ENCODE measurements around the gene MATCAP1.

MATCAP1 gene

DNA sequence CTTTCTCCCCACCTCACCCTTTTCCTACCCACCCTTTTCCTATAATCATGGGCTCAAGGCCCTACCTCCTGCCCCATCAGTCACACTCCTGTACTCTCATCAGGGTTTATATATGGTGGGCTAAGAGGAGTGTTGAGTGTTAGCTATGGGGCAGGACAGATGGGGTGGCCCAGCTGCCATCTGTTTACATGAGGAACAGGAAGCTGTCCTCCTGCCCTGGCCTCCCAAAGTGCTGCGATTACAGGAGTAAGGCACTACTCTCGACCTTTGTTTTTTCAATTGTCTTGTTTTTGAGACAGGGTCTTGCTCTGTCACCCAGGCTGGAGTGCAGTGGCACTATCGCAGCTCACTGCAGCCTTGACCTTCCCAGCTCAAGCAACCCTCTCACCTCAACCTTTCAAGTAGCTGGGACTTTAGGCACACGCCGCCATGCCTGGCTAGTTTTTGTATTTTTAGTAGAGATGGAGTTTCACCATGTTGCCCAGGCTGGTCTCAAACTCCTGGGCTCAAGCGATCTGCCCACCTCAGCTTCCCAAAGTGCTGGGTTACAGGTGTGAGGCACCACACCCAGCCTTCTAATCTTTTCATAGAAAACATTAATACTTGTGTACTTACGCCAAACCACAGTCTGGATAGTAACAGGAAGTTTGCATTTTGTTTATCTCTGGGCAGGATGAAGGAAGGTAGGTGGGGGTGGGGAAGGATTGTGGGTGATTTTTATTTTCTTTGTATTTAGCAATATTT lies 25.7 kb downstream of the MATCAP1 start:
- no peak for DNase-seq (ENCODE audit: low read depth, low spot score)

- DNase-seq (ENCODE audit: low read depth, low spot score) = no peak
Measured at GRCh38 chr16:67157106-67157748, 26.5 kb downstream of the MATCAP1 start.

GRCh38 chr16:67156143-67156844 lies 27.5 kb downstream of the MATCAP1 start:
- no peak for DNase-seq (ENCODE audit: low read depth, low spot score)

- DNase-seq (ENCODE audit: low read depth, low spot score) = peak; percentile 90
Measured at GRCh38 chr16:67155295-67156142, 28.2 kb downstream of the MATCAP1 start.

GRCh38 chr16:67154578-67155294 lies 29.0 kb downstream of the MATCAP1 start:
- DNase-seq (ENCODE audit: low read depth, low spot score) = no peak

GRCh38 chr16:67151431-67152097 lies 32.2 kb downstream of the MATCAP1 start:
- peak; percentile 23 for DNase-seq (ENCODE audit: low read depth, low spot score)

DNA sequence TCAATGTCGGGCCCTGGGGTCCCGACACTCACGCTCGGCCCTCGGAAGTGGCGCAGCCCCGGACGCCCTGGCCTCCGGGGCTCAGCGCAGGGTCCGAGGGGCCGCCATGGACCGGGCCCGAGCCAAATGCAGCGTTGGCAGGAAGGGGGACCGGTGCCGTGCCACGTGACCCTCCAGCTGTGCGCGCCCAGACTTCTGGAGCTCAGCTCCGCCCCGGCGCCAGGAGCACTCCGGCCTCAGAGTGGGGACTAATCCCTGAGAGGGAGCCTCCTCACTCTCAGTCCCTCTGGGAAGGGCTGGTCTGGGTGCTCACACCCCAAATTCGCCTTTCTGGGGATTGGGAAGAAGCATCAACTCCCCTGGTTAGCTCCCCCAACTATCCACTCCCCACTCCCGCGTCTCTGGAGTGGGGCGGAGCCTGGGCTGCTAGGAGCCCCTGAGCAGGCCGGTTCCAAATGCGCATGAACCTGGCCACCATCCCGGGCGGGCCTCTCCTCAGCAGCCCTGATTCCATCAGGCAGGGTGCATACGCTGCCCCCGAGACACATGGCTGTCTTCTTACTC lies 32.8 kb downstream of the MATCAP1 start, which contains the start of gene B3GNT9:
TSS of gene B3GNT9 (minus strand) at position 166 of the 564 bp plus-strand sequence. CDS start 513 bp downstream, outside the sequence.
- peak; percentile 60 for DNase-seq (ENCODE audit: low read depth, low spot score)

DNA sequence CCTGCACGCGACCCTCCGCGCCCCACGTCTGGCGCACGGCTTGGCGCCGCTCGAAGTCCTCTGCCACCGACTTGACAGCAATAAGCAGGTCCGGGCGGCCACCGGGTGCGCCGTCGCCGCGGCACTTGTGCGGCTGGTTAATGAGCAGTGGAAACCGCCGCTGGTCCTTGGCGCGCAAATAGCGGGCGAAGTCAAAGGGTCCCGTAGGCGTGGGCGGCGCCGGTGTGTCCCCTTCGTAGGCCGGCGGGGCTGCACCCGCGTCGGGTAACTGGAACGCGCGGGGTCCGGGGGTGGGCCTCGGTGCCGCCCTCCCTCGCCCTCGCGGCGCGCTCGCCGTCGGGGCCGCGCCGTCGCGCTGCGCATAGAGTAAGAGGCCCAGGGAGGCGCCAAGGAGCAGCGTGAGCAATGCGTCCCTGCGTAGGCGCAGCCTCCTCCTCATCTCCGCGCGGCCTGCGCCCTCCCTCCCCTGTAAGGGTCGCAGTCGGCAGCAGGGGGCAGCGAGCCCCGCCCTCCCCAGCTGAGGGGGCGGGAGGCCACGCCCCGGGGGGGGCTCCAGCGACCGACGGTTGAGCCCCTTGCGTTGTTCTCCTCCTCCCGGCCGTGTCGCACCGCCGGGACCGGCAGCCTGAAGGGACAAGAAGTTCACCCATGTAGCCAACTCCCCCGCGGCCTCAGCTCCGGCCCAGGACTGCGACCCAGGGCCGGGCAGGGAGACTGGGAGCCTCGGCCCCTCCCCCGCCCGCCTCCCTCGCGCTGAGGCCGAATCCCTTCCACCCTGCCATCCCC lies 33.5 kb downstream of the MATCAP1 start:
- peak; percentile 83 for DNase-seq (ENCODE audit: low read depth, low spot score)

DNA sequence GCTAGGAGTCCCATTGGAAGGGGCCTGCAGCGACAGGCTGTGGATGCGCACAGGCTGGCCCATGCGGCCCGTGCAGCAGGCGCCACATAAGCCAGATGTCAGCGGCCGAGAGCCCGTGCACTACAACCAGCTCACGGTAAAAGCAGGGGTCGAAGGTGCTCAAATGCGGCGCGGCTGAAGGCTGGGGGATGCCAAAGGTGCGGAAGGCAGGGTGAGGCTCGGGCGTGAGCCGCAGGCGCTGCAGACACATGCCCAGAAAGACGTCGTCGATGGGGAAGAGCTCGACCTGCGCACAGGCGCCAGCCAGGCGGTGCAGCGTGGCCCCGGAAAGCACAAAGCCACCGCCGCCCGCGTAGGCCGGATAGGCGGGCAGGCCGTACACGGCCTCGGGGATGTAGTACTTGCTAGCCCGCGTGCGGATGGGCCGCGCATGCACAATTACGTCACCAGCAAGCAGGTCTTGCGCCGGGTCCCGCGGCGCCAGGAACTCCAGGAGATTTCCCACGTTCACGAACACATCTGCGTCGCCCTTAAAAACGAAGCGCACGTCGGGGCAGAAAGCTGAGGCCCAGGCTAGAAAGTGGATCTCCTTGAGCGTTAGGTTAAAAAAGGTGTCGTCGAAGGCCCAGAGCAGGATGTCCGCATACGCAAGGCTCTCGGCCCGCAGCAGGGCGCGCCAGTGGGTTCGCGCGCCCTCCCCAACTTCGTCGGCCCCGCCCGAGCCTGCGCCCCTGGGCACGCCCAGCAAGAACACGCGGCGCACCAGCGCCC lies 34.3 kb downstream of the MATCAP1 start:
- no peak for DNase-seq (ENCODE audit: low read depth, low spot score)

GRCh38 chr16:67148656-67149275 lies 35.0 kb downstream of the MATCAP1 start:
- no peak for DNase-seq (ENCODE audit: low read depth, low spot score)

DNA sequence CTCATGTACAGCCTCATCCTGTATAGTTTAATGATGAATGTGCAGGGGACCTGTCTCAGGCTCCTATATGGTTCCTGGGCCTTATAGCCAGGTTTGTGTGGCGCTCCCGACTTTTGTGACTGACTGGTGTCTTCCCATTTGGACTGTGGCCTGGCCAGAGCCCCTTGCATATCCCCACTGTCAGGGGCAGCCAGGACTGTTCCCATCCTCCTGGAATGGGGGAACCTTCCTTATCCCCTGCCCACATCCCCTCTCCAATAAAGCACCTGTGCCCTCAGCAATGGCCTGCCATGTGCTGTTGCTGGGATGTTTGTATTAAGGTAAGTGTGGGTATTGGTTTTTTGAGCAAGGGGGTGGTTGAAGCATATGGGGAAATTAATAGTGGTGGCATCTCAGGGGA lies 35.5 kb downstream of the MATCAP1 start:
- DNase-seq (ENCODE audit: low read depth, low spot score) = no peak

DNA sequence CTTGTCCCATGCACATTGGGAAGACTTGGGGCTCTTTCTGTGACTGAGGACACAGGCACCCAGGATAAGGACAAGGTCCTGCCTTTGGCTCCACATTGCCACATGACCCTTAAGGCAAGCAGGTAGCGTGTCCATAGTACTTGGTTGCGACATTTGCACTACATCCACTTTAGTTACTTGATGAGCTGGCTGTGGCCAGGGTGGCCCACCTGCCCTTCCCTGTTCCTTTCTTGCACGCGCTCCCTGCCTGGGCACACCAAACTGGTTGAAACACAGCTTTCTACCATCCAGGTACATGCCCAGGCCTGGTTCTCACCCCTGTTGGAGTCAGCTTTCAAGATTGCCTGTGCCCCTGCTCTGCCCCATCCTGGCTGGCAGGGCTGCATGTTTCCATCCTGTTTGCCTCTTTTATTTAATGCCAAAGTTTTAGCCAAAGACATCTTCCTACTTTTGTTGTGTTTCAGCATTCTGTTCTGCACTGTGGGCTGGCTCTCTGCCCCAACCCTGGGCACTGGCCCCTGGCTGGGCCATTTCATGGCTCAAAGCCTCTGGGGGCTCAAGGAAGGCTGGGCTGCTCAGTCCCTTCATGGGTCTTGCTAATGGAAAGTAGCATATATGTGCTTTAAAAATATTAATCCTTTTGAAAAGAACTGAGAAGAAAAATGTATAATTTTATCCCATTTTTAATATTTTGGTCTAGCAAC lies 36.2 kb downstream of the MATCAP1 start:
- DNase-seq (ENCODE audit: low read depth, low spot score) = no peak

- DNase-seq (ENCODE audit: low read depth, low spot score) = no peak
Measured at GRCh38 chr16:67146523-67147357, 37.0 kb downstream of the MATCAP1 start.

DNA sequence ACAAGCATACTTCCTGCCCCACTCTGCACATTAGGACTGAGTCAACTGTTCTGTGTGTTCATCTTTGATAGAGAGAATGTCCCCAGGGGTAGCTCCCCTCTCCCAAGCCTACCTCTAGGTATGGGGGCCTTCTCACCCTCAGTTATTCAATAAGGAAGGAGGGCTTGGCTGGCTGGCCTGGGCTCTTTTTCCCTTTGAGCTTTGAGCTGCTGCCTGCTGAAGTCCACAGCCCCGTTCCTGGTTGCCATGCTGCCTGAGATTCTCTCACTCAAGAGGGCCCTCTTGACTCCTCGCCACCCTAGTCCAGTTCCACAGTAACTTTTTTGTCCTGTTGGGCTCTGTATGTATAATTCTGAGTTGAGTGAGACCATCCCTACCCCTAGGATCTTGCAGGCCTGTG lies 38.0 kb downstream of the MATCAP1 start:
- DNase-seq (ENCODE audit: low read depth, low spot score) = no peak

- DNase-seq (ENCODE audit: low read depth, low spot score) = no peak
Measured at GRCh38 chr16:67144943-67145342, 38.8 kb downstream of the MATCAP1 start.

- no peak for DNase-seq (ENCODE audit: low read depth, low spot score)
Measured at GRCh38 chr16:67142342-67142741, 41.4 kb downstream of the MATCAP1 start.

Measured in ELF-1 (cell line).